ENCODE results near the gene TESMIN.

The TESMIN gene

GRCh38 chr11:68698993-68699392 is 52.3 kb downstream of the TESMIN start:
- Histone ChIP-seq H3K27me3 (replicated peaks; ENCODE audit: insufficient read depth, low read length) (no peaks in the 10 kb centered on the region), H3K4me3 (ENCODE audit: low read length) (no peak overlapping the region), H3K79me2 (ENCODE audit: low read length) (no peaks in the 10 kb centered on the region), H3K9me3 (replicated peaks; ENCODE audit: insufficient read depth, low read length) (no peaks in the 10 kb centered on the region), H4K20me1 (ENCODE audit: insufficient read depth, low read length) (no peaks in the 10 kb centered on the region), H3K4me1 (ENCODE audit: low read length) (no peaks in the 10 kb centered on the region), H3K27ac (ENCODE audit: low read length) (no peak overlapping the region), H3K36me3 (replicated peaks; ENCODE audit: insufficient read depth, low read length) (no peaks in the 10 kb centered on the region), H3K9ac (ENCODE audit: low read length) (no peak overlapping the region), H3K4me2 (ENCODE audit: low read depth, low read length) (no peak overlapping the region), H2AFZ (ENCODE audit: low read length) (no peak overlapping the region), H3K9me2 (replicated peaks; ENCODE audit: insufficient read depth, low read length) (no peaks in the 10 kb centered on the region), H3F3A (ENCODE audit: insufficient read depth, low read length) (no peaks in the 10 kb centered on the region)
- no peak for DNase-seq
- TF ChIP-seq CTCF (IDR thresholded peaks at IDR 0.05; ENCODE audit: low read length) (no peak), EZH2phosphoT487 (IDR thresholded peaks at IDR 0.05; ENCODE audit: low read length) (no peak), EZH2 (optimal IDR thresholded peaks at IDR 0.05; ENCODE audit: low read depth, low read length) (no peak)

- H3K9me3 ChIP-seq (replicated peaks; ENCODE audit: insufficient read depth, low read length): no peaks in the 10 kb centered on the region
- H3F3A ChIP-seq (ENCODE audit: insufficient read depth, low read length): no peaks in the 10 kb centered on the region
- H3K36me3 ChIP-seq (replicated peaks; ENCODE audit: insufficient read depth, low read length): no peaks in the 10 kb centered on the region
- TF ChIP-seq EZH2 (optimal IDR thresholded peaks at IDR 0.05; ENCODE audit: low read depth, low read length) (no peak), CTCF (IDR thresholded peaks at IDR 0.05; ENCODE audit: low read length) (no peak), EZH2phosphoT487 (IDR thresholded peaks at IDR 0.05; ENCODE audit: low read length) (no peak)
- H2AFZ ChIP-seq (ENCODE audit: low read length): no peak overlapping the region
- H3K79me2 ChIP-seq (ENCODE audit: low read length): no peaks in the 10 kb centered on the region
- H3K27me3 ChIP-seq (replicated peaks; ENCODE audit: insufficient read depth, low read length): peaks cover 10% of the 10 kb centered on the region
- no peaks in the 10 kb centered on the region for H4K20me1 ChIP-seq (ENCODE audit: insufficient read depth, low read length)
- H3K9me2 ChIP-seq (replicated peaks; ENCODE audit: insufficient read depth, low read length): no peaks in the 10 kb centered on the region
- no peak overlapping the region for H3K4me2 ChIP-seq (ENCODE audit: low read depth, low read length)
- DNase-seq: no peak
- no peak overlapping the region for H3K27ac ChIP-seq (ENCODE audit: low read length)
- H3K4me1 ChIP-seq (ENCODE audit: low read length): no peaks in the 10 kb centered on the region
- H3K9ac ChIP-seq (ENCODE audit: low read length): no peak overlapping the region
- H3K4me3 ChIP-seq (ENCODE audit: low read length): no peak overlapping the region
These were observed 55.8 kb downstream of the TESMIN start for GRCh38 chr11:68695531-68695930.

GRCh38 chr11:68694431-68695297 is 56.7 kb downstream of the TESMIN start:
- Histone ChIP-seq H3K9me3 (replicated peaks; ENCODE audit: insufficient read depth, low read length) (no peaks in the 10 kb centered on the region), H3K36me3 (replicated peaks; ENCODE audit: insufficient read depth, low read length) (no peaks in the 10 kb centered on the region), H3K4me3 (ENCODE audit: low read length) (no peak overlapping the region), H3K4me1 (ENCODE audit: low read length) (no peaks in the 10 kb centered on the region), H3K27ac (ENCODE audit: low read length) (no peak overlapping the region), H3K4me2 (ENCODE audit: low read depth, low read length) (no peak overlapping the region), H3K27me3 (replicated peaks; ENCODE audit: insufficient read depth, low read length) (peaks cover 19% of the 10 kb centered on the region), H3K9ac (ENCODE audit: low read length) (no peak overlapping the region), H4K20me1 (ENCODE audit: insufficient read depth, low read length) (no peaks in the 10 kb centered on the region), H3K79me2 (ENCODE audit: low read length) (no peaks in the 10 kb centered on the region), H2AFZ (ENCODE audit: low read length) (no peak overlapping the region), H3F3A (ENCODE audit: insufficient read depth, low read length) (no peaks in the 10 kb centered on the region), H3K9me2 (replicated peaks; ENCODE audit: insufficient read depth, low read length) (no peaks in the 10 kb centered on the region)
- no peak for DNase-seq
- TF ChIP-seq EZH2phosphoT487 (IDR thresholded peaks at IDR 0.05; ENCODE audit: low read length) (no peak), CTCF (IDR thresholded peaks at IDR 0.05; ENCODE audit: low read length) (no peak), EZH2 (optimal IDR thresholded peaks at IDR 0.05; ENCODE audit: low read depth, low read length) (no peak)
